OCI-LY7 (cell line): ENCODE data around the gene VPS18.

Experiments used
- EZH2phosphoT487 ChIP-seq: fragments of 200-600 bp; sonication (generic); IDR thresholded peaks from 2 replicates; pipeline ENCODE4 v1.6.1; 2018; ENCODE audit warnings: low read depth, borderline replicate concordance, mild to moderate bottlenecking, mixed run types, antibody characterized with exemption, low read length, moderate library complexity, mixed read lengths
- TF ChIP-seq, protein P1 (sequence below): fragments of 200-600 bp; sonication (generic); conservative IDR thresholded peaks from 2 replicates; pipeline ENCODE4 v1.5.1; 2014; ENCODE audit warnings: mild to moderate bottlenecking, antibody characterized with exemption, low read length, moderate library complexity, mixed read lengths

DNA sequence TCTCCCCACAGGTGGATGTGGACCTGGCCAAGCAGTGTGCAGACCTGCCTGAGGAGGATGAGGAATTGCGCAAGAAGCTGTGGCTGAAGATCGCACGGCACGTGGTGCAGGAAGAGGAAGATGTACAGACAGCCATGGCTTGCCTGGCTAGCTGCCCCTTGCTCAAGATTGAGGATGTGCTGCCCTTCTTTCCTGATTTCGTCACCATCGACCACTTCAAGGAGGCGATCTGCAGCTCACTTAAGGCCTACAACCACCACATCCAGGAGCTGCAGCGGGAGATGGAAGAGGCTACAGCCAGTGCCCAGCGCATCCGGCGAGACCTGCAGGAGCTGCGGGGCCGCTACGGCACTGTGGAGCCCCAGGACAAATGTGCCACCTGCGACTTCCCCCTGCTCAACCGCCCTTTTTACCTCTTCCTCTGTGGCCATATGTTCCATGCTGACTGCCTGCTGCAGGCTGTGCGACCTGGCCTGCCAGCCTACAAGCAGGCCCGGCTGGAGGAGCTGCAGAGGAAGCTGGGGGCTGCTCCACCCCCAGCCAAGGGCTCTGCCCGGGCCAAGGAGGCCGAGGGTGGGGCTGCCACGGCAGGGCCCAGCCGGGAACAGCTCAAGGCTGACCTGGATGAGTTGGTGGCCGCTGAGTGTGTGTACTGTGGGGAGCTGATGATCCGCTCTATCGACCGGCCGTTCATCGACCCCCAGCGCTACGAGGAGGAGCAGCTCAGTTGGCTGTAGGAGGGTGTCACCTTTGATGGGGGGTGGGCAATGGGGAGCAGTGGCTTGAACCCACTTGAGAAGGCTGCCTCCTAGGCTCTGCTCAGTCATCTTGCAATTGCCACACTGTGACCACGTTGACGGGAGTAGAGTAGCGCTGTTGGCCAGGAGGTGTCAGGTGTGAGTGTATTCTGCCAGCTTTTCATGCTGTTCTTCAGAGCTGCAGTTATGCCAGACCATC is 8.6 kb downstream of the VPS18 start:
- TF ChIP-seq, protein P1, sequence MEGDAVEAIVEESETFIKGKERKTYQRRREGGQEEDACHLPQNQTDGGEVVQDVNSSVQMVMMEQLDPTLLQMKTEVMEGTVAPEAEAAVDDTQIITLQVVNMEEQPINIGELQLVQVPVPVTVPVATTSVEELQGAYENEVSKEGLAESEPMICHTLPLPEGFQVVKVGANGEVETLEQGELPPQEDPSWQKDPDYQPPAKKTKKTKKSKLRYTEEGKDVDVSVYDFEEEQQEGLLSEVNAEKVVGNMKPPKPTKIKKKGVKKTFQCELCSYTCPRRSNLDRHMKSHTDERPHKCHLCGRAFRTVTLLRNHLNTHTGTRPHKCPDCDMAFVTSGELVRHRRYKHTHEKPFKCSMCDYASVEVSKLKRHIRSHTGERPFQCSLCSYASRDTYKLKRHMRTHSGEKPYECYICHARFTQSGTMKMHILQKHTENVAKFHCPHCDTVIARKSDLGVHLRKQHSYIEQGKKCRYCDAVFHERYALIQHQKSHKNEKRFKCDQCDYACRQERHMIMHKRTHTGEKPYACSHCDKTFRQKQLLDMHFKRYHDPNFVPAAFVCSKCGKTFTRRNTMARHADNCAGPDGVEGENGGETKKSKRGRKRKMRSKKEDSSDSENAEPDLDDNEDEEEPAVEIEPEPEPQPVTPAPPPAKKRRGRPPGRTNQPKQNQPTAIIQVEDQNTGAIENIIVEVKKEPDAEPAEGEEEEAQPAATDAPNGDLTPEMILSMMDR = no peak
- no peak for TF ChIP-seq EZH2phosphoT487
